AG04449 (cell line): ENCODE measurements around the gene MINDY4.

ENCODE experiments used
- CTCF ChIA-PET: fragments of 350-600 bp; formaldehyde crosslinking; extraction: SDS; loops from one replicate; lab custom pipeline; 2021; ENCODE audit warnings: antibody characterized with exemption; lab: Yijun Ruan, JAX
- POLR2A ChIA-PET: fragments of 400-600, 350-600 bp; formaldehyde crosslinking; extraction: SDS; loops from one replicate; lab custom pipeline; 2020; ENCODE audit warnings: antibody characterized with exemption, inconsistent platforms; lab: Yijun Ruan, JAX
- DNase-seq: peaks from one replicate; pipeline ENCODE4 v3.0.0-alpha.2; 2010; ENCODE audit warnings: low read depth, low spot score
- H3K4me3 ChIP-seq: 2 replicates; pipeline ENCODE4 v1.5.1; 2011; ENCODE audit warnings: low read depth, mild to moderate bottlenecking, control low read depth, low read length
- CTCF ChIP-seq: IDR thresholded peaks from one replicate; pipeline ENCODE4 v1.5.1; 2011; ENCODE audit warnings: mild to moderate bottlenecking, moderate library complexity, low read length, control low read depth, inconsistent platforms; ENCODE audit not compliant: insufficient read depth; ENCODE audit errors: missing control alignments

Gene MINDY4

GRCh38 chr7:30752484-30752883 is 18.7 kb upstream of the MINDY4 start:
- ChIA-PET CTCF (interaction anchor here (1.3 to 6.0 kb wide), 2 partner anchors 12 to 15 kb away, joined by 3 to 56 read pairs; no protein-coding TSS in a partner anchor), POLR2A (no interaction called here)
- no peak for DNase-seq
- no peak overlapping the region for H3K4me3 ChIP-seq
- TF ChIP-seq CTCF: no peak

GRCh38 chr7:30752979-30753378 is 18.2 kb upstream of the MINDY4 start:
- no peak overlapping the region for H3K4me3 ChIP-seq
- no peak for TF ChIP-seq CTCF
- DNase-seq: no peak
- ChIA-PET CTCF (interaction anchor here (1.3 to 6.0 kb wide), 2 partner anchors 12 to 15 kb away, joined by 3 to 56 read pairs; no protein-coding TSS in a partner anchor), POLR2A (no interaction called here)

GRCh38 chr7:30754315-30754877 is 16.8 kb upstream of the MINDY4 start:
- POLR2A ChIA-PET: no interaction called here
- CTCF ChIA-PET: interaction anchor here (1.6 to 6.0 kb wide), 2 partner anchors 14 kb away, joined by 7 to 56 read pairs; no protein-coding TSS in a partner anchor
- TF ChIP-seq CTCF: no peak
- H3K4me3 ChIP-seq: no peak overlapping the region
- no peak for DNase-seq

- H3K4me3 ChIP-seq: no peak overlapping the region
- no peak for DNase-seq
- ChIA-PET CTCF (interaction anchor here (1.4 to 1.6 kb wide), 3 partner anchors 10 to 367 kb away, joined by 3 to 7 read pairs (median 5); no protein-coding TSS in a partner anchor), POLR2A (no interaction called here)
- TF ChIP-seq CTCF: no peak
These were observed 15.6 kb upstream of the MINDY4 start for GRCh38 chr7:30755384-30756154.

GRCh38 chr7:30757342-30757692 is 13.9 kb upstream of the MINDY4 start:
- CTCF ChIA-PET: interaction anchor here (1.1 to 1.5 kb wide), 2 partner anchors 18 to 365 kb away, joined by 3 to 5 read pairs; no protein-coding TSS in a partner anchor
- no peak for DNase-seq
- POLR2A ChIA-PET: no interaction called here
- no peak for TF ChIP-seq CTCF
- H3K4me3 ChIP-seq: no peak overlapping the region

GRCh38 chr7:30760514-30761213 is 10.6 kb upstream of the MINDY4 start:
- ChIA-PET CTCF (interaction anchor here (2.0 kb wide), 1 partner anchor 20 kb away, joined by 10 read pairs; no protein-coding TSS in a partner anchor), POLR2A (no interaction called here)
- no peak for DNase-seq
- no peak overlapping the region for H3K4me3 ChIP-seq
- no peak for TF ChIP-seq CTCF
